HG03432 (cell line): ENCODE measurements around the gene ATP5MG.
A peak's percentile ranks its signal among the peaks of the same experiment; 100 is the strongest.
"Not testable (repeated sequence)": the region's sequence is repeated elsewhere in the genome, so short reads cannot be mapped to it uniquely, and the experiment has no call there.

Experiments
- ATAC-seq: cut with Tn5 transposase; IDR thresholded peaks from one replicate; pipeline ENCODE4 v1.9.1; 2021; ENCODE audit warnings: mild to moderate bottlenecking, moderate library complexity; ENCODE audit not compliant: unreplicated experiment

ATP5MG gene, protein sequence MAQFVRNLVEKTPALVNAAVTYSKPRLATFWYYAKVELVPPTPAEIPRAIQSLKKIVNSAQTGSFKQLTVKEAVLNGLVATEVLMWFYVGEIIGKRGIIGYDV

DNA sequence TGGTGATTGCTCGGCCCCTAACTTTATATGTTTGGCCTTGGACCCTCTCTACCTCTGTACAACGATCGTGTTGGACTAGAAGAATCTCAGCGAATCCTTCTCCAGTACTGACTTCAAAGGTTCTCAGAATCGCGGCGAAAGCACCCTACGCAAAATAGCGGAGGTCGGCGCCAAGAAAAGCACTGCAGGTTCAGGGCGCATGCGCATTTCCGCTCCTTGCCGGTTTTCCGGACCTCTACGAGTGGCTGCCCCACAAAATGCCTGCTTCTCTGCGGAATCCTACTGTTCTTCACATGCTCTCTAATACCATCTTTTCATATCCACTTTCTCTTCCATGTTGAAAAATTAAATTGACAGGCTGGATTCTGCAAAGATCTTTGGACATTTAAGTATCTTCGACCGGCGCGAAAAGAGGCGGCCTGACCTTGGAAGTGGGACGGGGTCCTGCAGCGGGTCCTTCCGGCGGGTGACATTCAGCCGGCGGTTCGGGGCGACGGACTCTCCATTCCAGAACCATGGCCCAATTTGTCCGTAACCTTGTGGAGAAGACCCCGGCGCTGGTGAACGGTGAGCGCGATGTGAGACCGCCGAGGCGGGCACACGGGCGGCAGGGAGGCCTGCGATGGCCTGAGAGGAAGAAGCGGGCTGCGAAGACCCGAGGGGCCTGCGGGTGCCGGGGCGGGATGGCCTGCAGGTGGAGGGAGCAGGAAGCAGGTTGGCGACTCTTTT is at the start of gene ATP5MG:
Gene ATP5MG (plus strand): TSS at position 456 of the 729 bp plus-strand sequence. CDS start 60 bp downstream, at position 516.
- ATAC-seq, result peak; percentile 66

DNA sequence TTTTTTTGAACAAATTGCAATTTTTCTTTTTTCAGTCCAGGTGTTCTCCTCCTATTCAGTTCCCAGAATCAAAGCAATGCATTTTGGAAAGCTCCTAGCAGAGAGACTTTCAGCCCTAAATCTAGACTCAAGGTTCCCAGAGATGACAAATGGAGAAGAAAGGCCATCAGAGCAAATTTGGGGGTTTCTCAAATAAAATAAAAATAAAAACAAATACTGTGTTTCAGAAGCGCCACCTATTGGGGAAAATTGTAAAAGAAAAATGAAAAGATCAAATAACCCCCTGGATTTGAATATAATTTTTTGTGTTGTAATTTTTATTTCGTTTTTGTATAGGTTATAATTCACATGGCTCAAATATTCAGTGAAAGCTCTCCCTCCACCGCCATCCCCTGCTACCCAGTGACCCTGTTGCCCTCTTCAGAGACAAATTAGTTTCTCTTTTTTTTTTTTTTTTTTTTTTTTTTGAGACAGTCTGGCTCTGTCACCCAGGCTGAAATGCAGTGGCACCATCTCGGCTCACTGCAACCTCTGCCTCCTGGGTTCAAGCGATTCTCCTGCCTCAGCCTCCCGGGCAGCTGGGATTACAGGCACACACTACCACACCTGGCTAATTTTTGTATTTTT is 48.2 kb upstream of the ATP5MG start:
- no peak for ATAC-seq

DNA sequence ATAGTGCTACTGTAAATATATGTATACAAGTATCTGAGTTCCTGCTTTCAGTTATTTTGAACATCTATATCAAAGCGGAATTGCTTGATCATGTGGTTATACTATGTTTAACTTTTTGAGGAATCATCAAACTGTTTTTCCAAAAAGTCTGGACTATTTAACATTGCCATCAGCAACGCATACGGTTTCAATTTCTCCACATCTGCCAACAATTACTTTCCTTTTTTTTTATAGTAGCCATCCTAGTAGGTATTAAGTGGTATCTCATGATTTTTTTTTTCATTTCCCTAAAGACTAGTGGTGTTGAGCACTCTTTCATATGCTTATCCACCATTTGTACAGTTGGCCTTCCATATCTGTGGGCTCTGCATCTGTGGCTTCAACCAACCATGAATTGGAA is 43.3 kb upstream of the ATP5MG start:
- no peak for ATAC-seq

DNA sequence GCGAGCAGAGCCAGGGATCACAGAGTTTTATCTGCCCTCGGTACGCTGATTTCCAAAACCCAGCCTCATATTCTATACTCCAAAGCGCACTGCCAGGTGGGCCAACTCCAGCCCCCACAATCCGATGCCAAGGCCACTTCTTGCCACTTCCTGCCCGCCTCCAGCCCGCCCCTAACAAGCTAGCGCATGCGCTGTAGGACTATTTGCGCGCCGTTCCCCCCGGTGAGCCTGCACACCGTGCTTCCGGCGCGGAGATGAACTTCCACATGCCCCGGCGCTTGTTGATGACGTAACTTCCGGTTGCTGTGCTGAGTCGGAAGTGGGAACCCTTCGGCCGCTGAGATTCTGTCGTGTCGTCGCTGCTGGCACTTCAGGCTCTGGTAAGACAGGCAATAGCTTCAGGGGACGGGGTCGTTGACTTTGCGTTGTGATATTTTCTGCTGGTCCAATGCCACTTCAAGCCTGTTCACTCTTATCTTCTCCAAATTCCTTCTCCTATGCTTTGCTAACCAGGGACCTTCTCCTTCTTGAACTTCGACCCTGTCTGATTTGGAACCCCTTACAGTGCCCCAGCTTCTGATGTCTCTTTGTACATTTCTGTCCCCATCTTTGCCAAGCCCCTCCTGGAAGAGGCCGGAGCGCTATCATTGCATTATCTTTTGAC is 42.0 kb upstream of the ATP5MG start, which contains the start of gene UBE4A:
Gene UBE4A (plus strand): TSS at position 306 of the 664 bp plus-strand sequence. CDS start 5,481 bp downstream, outside the sequence.
- peak; percentile 91 for ATAC-seq

DNA sequence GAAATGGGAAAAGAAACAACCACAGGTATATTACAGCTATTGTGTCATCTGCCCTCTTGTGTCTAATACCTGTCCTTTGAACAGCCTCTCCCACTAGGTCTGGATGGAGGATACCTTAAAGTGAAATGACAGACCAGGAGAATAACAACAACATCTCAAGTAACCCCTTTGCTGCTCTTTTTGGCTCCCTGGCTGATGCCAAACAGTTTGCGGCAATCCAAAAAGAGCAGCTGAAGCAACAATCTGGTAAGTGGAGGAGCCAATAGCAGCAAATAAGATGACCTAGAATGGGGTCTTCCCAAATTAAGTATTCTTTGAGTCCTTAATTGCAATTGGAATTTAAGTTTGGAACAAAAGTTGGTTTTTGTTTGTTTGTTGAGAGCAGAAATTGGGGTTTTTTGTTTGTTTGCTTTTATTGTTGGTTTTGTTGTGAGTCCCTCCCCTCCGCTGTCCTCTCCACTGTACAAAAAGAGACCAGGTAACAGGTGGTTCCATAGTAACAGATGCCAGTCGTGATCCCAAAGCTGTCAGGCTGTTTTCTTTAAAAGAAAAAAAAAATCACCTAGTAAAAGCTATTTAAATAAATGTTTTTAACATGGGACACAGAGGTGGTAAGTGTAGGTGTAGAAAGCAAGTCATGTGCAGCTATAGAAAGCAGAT is 36.3 kb upstream of the ATP5MG start:
- ATAC-seq, result no peak

DNA sequence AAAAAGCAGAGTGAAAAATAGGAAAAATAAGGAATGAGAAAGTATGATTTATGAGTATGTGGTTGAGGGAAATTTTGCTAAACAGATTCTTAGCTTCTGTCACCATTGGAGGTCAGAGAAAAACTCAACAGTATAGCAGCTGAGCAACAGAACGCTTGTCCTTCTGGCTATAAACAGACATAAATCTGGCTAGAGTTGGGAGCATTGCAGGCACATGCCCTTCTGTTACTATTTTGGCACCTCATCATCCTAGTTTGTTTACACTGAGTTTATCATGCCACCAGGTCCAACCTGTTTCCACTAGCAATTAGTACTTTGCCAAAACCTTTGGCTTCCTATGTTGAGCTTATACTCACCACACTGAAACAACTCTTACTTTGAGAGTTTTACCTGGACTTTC is 35.1 kb upstream of the ATP5MG start:
- no peak for ATAC-seq

DNA sequence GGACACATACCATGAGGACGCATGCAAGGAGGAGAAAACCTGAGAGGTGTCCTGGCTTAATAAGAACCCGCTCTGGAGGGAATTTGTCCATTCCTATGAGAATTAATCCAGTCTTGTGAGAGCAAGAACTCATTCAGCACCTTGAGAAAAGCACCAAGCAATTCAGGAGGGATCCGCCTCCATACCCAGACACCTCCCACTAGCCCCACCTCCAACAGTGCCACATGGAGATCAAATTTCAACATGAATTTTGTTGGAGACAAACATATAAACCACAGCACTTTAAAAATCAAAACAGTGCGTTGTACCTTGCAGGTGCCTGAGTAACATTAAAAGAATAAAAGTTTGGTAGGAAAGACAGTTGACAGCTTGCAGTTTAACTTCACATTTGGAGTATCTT is 30.6 kb upstream of the ATP5MG start:
- no peak for ATAC-seq

DNA sequence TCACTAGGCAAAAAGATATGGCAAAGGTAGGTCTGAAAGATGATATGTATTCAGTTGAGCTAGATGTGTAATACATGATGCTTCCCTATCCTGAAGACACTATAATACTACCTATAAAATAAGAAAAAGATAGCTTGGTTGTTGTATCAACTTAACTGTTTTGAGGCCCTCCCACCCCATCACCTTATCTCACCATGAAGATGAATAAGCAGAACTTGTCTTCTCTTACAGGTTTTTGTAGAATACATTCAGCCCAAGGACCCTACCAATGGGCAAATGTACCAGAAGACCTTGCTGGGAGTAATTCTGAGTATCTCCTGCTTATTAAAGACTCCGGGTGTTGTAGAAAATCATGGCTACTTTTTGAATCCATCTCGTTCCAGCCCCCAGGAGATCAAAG is 28.1 kb upstream of the ATP5MG start:
- no peak for ATAC-seq

DNA sequence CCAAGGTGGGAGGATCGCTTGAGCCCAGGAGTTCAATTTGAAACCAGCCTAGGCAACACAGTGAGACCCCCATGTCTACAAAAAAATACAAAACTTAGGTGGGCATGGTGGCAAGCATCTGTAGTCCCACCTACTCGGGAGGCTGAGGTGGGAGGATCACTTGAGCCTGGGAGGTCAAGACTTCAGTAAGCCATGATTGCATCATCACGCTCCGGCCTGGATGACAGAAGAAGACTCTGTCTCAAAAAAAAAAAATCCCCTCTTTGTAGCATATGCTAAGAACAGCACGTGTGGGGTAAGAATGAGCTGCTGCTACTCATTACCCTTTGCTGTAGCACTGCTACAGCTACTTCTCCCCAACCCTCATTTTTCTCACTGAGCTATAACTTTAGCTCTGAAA is 27.5 kb upstream of the ATP5MG start:
- ATAC-seq, result no peak

DNA sequence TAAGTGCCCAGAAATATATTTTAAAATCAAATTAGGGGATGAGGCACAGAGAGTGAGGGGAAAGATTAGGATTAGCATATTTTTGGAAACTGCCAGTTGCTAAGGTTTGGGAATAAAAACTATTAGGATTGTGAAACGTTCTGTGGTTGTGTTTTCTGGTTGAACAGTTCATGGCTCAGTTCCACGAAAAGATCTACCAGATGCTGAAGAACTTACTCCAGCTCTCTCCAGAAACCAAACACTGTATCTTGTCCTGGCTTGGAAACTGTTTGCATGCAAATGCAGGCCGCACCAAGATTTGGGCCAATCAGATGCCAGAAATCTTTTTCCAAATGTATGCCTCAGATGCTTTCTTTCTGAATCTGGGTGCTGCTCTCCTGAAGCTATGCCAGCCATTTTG is 26.7 kb upstream of the ATP5MG start:
- no peak for ATAC-seq

DNA sequence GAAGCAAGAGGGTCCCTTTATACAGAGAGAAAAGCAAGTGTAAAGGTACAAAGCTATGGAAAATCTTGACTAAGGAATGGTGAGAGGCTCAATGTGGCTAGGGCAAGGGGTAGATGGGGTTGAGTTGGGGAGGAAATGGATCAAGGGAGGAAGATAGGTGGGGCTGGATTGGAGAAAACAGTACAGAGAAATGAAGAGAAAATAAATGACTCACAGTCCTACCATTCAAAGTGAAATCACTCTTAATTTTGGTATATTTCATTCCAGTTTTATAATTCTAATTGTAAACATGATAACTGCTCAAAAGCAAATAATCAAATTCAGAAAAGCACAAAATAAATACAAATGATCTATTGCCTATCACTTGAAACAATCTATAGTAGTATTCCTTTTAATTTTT is 25.4 kb upstream of the ATP5MG start:
- ATAC-seq, result no peak

DNA sequence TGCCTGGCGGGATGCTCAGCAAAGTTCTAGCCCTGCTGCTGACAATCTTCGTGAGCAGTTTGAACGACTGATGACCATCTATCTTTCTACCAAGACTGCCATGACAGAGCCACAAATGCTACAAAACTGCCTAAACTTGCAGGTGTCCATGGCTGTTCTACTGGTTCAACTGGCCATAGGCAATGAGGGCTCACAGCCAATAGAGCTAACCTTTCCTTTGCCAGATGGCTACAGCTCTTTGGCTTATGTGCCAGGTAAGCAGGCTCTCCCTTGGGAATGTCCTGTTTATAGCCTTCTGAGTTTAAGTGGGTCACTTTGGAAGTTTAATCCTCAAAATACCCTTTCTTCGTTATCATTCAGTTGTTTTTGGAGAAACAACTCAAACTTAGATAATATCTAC is 21.9 kb upstream of the ATP5MG start:
- no peak for ATAC-seq

DNA sequence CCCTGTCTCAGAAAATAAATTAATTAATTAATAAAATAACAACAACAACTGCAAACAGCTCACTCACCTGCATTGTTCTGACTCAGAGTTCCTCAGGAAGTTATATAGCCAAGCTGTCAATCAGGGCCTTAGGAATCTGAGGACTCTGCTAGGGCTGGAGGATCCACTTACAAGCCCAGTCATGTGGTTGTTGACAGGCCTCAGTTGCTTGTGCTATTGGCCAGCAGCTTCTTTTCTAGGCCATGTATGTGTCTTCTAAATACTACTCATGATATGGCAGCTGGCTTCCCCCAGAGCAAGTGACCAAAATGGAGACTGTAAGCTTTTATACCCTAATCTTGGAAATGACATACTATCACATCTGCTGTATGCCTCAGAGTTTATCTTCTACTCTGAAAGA is 20.8 kb upstream of the ATP5MG start:
- no peak for ATAC-seq

DNA sequence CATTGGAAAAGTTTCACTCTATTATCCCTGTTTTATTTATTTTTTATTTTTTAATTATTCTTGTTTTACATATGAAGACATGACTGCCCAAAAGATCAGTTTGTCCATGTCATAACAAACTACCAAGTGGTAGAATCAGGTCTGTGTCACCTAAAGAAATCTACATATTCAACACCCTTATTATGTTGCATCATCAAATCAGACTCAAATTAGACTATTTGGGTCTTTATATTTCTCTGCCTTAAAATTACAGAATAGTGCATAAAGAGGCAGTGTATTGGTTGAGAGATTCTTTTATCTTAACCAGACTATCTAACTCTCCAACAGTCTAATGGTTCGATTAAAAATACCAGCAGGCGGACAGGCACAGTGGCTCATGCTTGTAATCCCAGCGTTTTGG is 18.5 kb upstream of the ATP5MG start:
- no peak for ATAC-seq

DNA sequence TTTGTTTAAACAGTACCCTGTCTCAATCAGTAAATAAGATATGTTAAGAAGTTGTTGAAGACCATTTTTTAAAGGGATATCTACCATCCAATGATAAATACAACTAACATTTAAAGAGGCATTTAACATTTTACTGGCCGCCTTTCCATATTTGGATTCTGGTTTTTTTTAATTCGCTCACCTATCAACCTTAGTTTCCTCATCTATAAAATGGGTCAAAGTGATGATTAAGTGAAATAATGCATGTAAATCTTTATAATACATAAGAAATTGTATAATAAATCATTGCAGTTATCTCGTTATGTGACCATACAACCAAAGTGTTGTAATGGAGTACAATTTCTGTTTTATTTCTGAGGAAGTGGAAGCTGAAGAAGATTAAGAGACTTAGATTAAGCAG is 17.7 kb upstream of the ATP5MG start:
- ATAC-seq, result no peak

DNA sequence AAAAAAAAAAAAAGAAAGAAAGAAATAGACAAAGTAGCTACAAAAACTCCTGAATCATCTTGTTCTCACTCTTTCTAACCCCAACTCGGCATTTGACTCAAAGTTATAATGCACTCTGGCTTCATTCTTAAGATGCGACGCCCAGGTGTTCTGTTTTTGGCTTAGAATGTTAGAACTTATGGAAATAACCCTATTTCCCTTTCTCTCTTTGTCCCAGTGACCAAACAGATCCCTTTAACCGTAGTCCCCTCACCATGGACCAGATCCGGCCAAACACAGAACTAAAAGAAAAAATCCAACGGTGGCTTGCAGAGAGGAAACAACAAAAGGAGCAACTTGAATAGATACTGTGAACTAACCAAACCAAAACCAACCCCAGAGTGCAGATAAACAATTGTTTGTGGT is 5.3 kb upstream of the ATP5MG start:
- ATAC-seq, result no peak

DNA sequence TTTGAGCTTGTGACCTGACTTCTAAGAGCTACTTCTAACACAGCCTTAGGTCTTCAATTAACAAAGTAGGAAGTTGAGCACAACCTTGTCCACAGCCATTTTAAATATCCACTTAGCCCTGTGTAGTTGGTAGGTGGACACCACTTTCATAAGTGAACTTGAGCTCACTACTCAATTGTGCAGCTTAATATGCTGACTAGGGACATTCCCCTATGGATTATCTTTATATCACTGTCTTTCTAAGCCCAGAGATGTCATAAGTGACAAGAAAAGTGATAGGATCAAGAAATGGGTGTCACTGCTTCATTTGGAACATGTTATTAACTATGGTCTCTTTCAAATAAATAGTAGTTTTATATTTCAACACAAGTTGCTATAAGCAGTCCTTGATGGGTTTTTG is 4.0 kb upstream of the ATP5MG start:
- no peak for ATAC-seq

DNA sequence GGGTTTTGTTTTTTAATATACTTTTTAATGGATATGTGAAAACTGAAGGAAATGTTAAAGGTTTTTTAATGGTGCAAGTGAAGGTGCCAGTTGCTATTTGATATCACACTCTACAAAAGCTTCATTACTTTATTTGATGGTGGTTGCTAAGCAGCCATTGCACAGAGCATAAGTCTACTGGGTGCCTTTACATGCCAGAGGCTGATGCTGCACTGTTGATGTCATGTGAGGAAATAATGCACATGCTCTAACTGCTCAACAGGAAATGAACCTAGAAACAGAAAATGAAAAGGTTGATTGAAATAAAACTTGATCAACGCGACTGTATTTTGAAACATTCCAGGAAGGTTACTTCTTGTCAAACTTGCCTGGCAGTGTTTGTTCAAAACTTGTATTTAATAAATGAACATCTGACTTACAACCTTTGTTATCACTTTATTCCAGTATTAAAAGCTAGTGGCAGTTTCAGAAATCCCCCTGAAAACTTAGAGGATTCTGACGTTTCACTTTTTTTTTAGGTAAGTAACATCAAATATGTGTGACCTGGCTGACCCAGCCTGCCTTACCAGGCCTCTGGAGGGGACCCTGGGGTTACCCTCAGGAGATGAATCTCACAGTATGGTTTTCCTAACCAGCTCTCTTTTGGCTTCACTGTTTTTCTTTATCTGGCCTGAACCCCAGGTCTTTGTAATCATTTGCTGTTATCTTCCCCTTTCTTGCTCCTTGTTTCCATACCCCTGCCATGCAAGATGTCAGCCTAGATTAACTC is 2.4 kb upstream of the ATP5MG start:
- no peak for ATAC-seq

DNA sequence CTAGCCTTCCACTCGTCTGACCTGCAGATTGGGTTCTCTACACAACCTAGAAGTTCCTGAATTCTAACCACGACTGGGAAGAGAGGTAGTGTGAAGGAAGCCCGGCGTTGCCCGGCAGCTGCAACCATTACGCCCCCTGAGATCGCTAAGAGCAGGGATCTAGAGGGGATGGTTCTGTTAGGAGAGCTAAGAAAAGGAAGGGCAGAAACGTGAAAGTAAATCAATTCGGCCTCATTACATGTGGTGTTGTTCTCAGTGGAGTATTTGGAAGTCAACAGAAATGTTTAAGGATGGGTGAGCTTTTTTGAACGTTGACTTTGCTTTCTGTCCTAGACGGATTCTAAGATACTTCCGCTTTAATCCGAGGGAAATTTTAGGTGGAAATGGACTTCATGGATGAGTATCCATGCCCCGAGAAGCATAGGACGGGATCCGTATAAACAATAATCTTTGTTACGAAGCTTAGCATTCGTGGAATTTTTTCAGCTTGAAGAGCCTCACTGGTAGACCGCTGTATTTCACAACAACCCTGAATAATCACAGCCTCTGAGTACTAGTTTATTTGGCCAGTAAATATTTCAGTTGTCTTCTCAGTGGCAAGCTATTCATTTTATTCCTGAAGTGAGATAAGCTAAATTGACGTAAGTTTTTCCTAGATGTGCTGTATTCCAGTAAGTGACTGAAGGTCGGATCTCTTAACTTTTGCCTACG is 629 bp downstream of the ATP5MG start:
- no peak for ATAC-seq

DNA sequence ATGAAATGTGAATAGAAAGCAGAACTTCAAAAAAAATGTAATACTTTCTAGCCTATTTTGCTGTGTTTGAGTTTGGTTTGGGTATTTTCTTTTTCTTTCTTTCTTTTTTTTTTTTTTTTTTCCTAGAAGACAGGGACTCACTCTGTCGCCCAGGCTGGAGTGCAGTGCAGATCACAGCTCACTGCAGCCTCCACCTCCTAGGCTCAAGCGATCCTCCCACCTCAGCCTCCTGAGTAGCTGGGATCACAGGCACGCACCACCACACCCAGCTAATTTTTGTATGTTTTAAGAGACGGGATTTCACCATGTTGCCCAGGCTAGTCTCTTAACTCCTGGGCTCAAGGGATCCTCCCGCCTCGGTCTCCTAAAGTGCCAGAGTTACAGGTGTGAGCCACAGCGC is 1.2 kb downstream of the ATP5MG start:
- not testable (repeated sequence) for ATAC-seq
